ENCODE results near the gene METTL24. TPM values are rescaled to one million over a fixed set of nuclear protein-coding genes. Genes with fewer than 3 reads are reported as not detected.
"Not testable (repeated sequence)": the region's sequence is repeated elsewhere in the genome, so short reads cannot be mapped to it uniquely, and the experiment has no call there.

Gene METTL24
- total and polyA plus RNA-seq, 9 donors: 2.0 to 13.5 (median 6.6) TPM

- intact Hi-C loops (cut with DNase I): no loop called here
- no peaks in the 10 kb centered on the region for H3K27me3 ChIP-seq
- no peaks in the 10 kb centered on the region for H3K36me3 ChIP-seq
- TF ChIP-seq POLR2A (IDR thresholded peaks at IDR 0.05): no peak
- no peak for TF ChIP-seq CTCF (IDR thresholded peaks at IDR 0.05)
- no peak for TF ChIP-seq EP300 (IDR thresholded peaks at IDR 0.05)
- DNase-seq: no peak
- no peaks in the 10 kb centered on the region for H3K9me3 ChIP-seq
- no peak overlapping the region for H3K27ac ChIP-seq
- H3K4me1 ChIP-seq (ENCODE audit: insufficient read depth): no peaks in the 10 kb centered on the region
- H3K4me3 ChIP-seq: no peak overlapping the region
- 58 to 68% (median 65%) methylated on average over 2 of the region's 2 CpGs for WGBS, 3 donors
These were observed 50.8 kb downstream of the METTL24 start for GRCh38 chr6:110307368-110307767.

- H3K36me3 ChIP-seq; intact Hi-C loops (cut with DNase I): not testable (repeated sequence)
These were observed 52.3 kb downstream of the METTL24 start for GRCh38 chr6:110305832-110306231.

GRCh38 chr6:110303692-110304091 is 54.5 kb downstream of the METTL24 start:
- DNase-seq; H3K9me3 ChIP-seq; H3K4me3 ChIP-seq; H3K4me1 ChIP-seq (ENCODE audit: insufficient read depth); H3K27ac ChIP-seq; H3K27me3 ChIP-seq; H3K36me3 ChIP-seq; intact Hi-C loops (cut with DNase I): not testable (repeated sequence)
- 94 to 97% (median 97%) methylated on average over 6 of the region's 6 CpGs for WGBS, 3 donors

More at GRCh38 chr6:110305832-110306231, 52.3 kb downstream of the METTL24 start:
- H3K4me1 ChIP-seq (ENCODE audit: insufficient read depth); H3K27ac ChIP-seq; DNase-seq; H3K27me3 ChIP-seq; H3K4me3 ChIP-seq; H3K9me3 ChIP-seq: not testable (repeated sequence)
- 97 to 98% (median 97%) methylated on average over 2 of the region's 2 CpGs for WGBS, 3 donors

- Histone ChIP-seq H3K4me3 (no peak overlapping the region), H3K27ac (no peak overlapping the region), H3K4me1 (ENCODE audit: insufficient read depth) (no peaks in the 10 kb centered on the region), H3K36me3 (no peaks in the 10 kb centered on the region), H3K27me3 (no peaks in the 10 kb centered on the region), H3K9me3 (no peaks in the 10 kb centered on the region)
- intact Hi-C loops (cut with DNase I): no loop called here
- TF ChIP-seq EP300 (IDR thresholded peaks at IDR 0.05): no peak
- no peak for TF ChIP-seq CTCF (IDR thresholded peaks at IDR 0.05)
- no peak for TF ChIP-seq POLR2A (IDR thresholded peaks at IDR 0.05)
- DNase-seq: no peak
- WGBS, 3 donors: 89 to 94% (median 93%) methylated on average over 5 of the region's 5 CpGs
These were observed 59.2 kb downstream of the METTL24 start for GRCh38 chr6:110298916-110299315.

GRCh38 chr6:110298411-110298810 is 59.7 kb downstream of the METTL24 start:
- no peaks in the 10 kb centered on the region for H3K27me3 ChIP-seq
- intact Hi-C loops (cut with DNase I): no loop called here
- TF ChIP-seq CTCF (IDR thresholded peaks at IDR 0.05): no peak
- TF ChIP-seq EP300 (IDR thresholded peaks at IDR 0.05): no peak
- TF ChIP-seq POLR2A (IDR thresholded peaks at IDR 0.05): no peak
- no peak overlapping the region for H3K27ac ChIP-seq
- H3K4me1 ChIP-seq (ENCODE audit: insufficient read depth): no peaks in the 10 kb centered on the region
- no peak for DNase-seq
- H3K4me3 ChIP-seq: no peak overlapping the region
- H3K36me3 ChIP-seq: no peaks in the 10 kb centered on the region
- no peaks in the 10 kb centered on the region for H3K9me3 ChIP-seq
- WGBS, 3 donors: 22 to 30% (median 27%) methylated on average over 2 of the region's 2 CpGs

Data from ovary (tissue), 9 donors.